Left ventricle myocardium superior (tissue), 1 donor: Measurements from ENCODE around the gene OPCML. TPM values are rescaled to one million over a fixed set of nuclear protein-coding genes. Genes with fewer than 3 reads are reported as not detected.

Experiments
- ATAC-seq: fragments of 200-7000 bp; cut with Tn5 transposase; one replicate; pipeline ENCODE4 v1.9.1; 2020; ENCODE audit warnings: mild to moderate bottlenecking, moderate library complexity
- DNase-seq: peaks from one replicate; pipeline ENCODE4 v3.0.0-alpha.2; 2020
- intact Hi-C: fragments of 100-400 bp; cut with micrococcal nuclease; formaldehyde crosslinking; loops from one replicate; pipeline ENCODE4 v1.11.0; 2022
- total RNA-seq: library from RNA; stranded (reverse); fragmentation: NEBNext Ultra II Directional; extraction: Animal tissue kit (Norgen Biotek cat#: 25700); gene quantifications from one replicate; pipeline ENCODE4 v1.2.1, GENCODE V29; 2021
- donor health status: DM: no; HTN: yes; CAD: no; lungs with severe emphysema.

OPCML gene
- total RNA-seq, 1 donor from 2014 or later = 0.37 TPM

- DNase-seq (no peak), ATAC-seq (no peak)
- intact Hi-C loops = no loop called here
Measured at GRCh38 chr11:133041928-133042882, 490.1 kb downstream of the OPCML start.

GRCh38 chr11:133041181-133041580 is 491.1 kb downstream of the OPCML start:
- intact Hi-C loops = no loop called here
- DNase-seq = no peak
- no peak for ATAC-seq

- no peak for DNase-seq
- intact Hi-C loops = no loop called here
- no peak for ATAC-seq
Measured at GRCh38 chr11:133040289-133040900, 491.9 kb downstream of the OPCML start.

- DNase-seq = no peak
- no peak for ATAC-seq
- intact Hi-C loops = no loop called here
Measured at GRCh38 chr11:133038850-133039249, 493.5 kb downstream of the OPCML start.

GRCh38 chr11:133034929-133035328 is 497.4 kb downstream of the OPCML start:
- DNase-seq = no peak
- ATAC-seq = no peak
- intact Hi-C loops = no loop called here

- intact Hi-C loops = no loop called here
- DNase-seq (no peak), ATAC-seq (no peak)
Measured at GRCh38 chr11:133029107-133029506, 503.2 kb downstream of the OPCML start.

GRCh38 chr11:133026952-133027351 is 505.3 kb downstream of the OPCML start:
- intact Hi-C loops = no loop called here
- no peak for DNase-seq
- ATAC-seq = no peak

- ATAC-seq = no peak
Measured at GRCh38 chr11:133024301-133024700, 508.0 kb downstream of the OPCML start.

GRCh38 chr11:133023232-133023631 is 509.1 kb downstream of the OPCML start:
- DNase-seq = no peak
- no peak for ATAC-seq
- intact Hi-C loops = no loop called here

More at GRCh38 chr11:133024301-133024700, 508.0 kb downstream of the OPCML start:
- intact Hi-C loops = no loop called here
- DNase-seq = no peak

- ATAC-seq (no peak), DNase-seq (no peak)
- intact Hi-C loops = no loop called here
Measured at GRCh38 chr11:133021553-133021952, 510.7 kb downstream of the OPCML start.

- intact Hi-C loops = no loop called here
- no peak for ATAC-seq
- DNase-seq = no peak
Measured at GRCh38 chr11:133020372-133020714, 512.0 kb downstream of the OPCML start.

- intact Hi-C loops = no loop called here
- no peak for DNase-seq
- ATAC-seq = no peak
Measured at GRCh38 chr11:133019545-133020371, 512.5 kb downstream of the OPCML start.

GRCh38 chr11:133015457-133015856 is 516.8 kb downstream of the OPCML start:
- ATAC-seq = no peak
- intact Hi-C loops = no loop called here
- DNase-seq = no peak

GRCh38 chr11:133014337-133014736 is 518.0 kb downstream of the OPCML start:
- no peak for DNase-seq
- ATAC-seq = no peak
- intact Hi-C loops = no loop called here

- DNase-seq = no peak
- ATAC-seq = no peak
- intact Hi-C loops = no loop called here
Measured at GRCh38 chr11:133012803-133013202, 519.5 kb downstream of the OPCML start.

GRCh38 chr11:133011604-133012003 is 520.7 kb downstream of the OPCML start:
- intact Hi-C loops = no loop called here
- DNase-seq = no peak
- peak; percentile 69 for ATAC-seq

GRCh38 chr11:133007027-133007584 is 525.2 kb downstream of the OPCML start:
- DNase-seq (no peak), ATAC-seq (no peak)
- intact Hi-C loops = no loop called here

GRCh38 chr11:133004369-133004768 is 527.9 kb downstream of the OPCML start:
- DNase-seq = no peak
- intact Hi-C loops = no loop called here
- no peak for ATAC-seq

- ATAC-seq (no peak), DNase-seq (no peak)
- intact Hi-C loops = no loop called here
Measured at GRCh38 chr11:132999516-132999915, 532.8 kb downstream of the OPCML start.

- intact Hi-C loops = no loop called here
- no peak for ATAC-seq
- no peak for DNase-seq
Measured at GRCh38 chr11:132999031-132999430, 533.3 kb downstream of the OPCML start.
